Measurements from ENCODE around the gene IL1RAP.

- TF ChIP-seq CTCF (IDR thresholded peaks at IDR 0.05; ENCODE audit: poor library complexity) (no peak), EZH2 (IDR thresholded peaks at IDR 0.05; ENCODE audit: borderline replicate concordance) (no peak)
These were observed 11.7 kb downstream of the IL1RAP start for GRCh38 chr3:190525634-190526033.

Data from hepatocyte (in vitro differentiated cells).